HG02970 (cell line): ENCODE measurements around the gene OSBPL7.

Experiments used
- ATAC-seq: cut with Tn5 transposase; IDR thresholded peaks from one replicate; pipeline ENCODE4 v1.9.1; 2021; ENCODE audit warnings: mild to moderate bottlenecking, moderate library complexity, moderate number of reproducible peaks; ENCODE audit not compliant: unreplicated experiment, low FRiP score

Gene OSBPL7

GRCh38 chr17:47808036-47808829 is 13.4 kb downstream of the OSBPL7 start:
- ATAC-seq = no peak

GRCh38 chr17:47807421-47807820 is 14.2 kb downstream of the OSBPL7 start:
- ATAC-seq = no peak

DNA sequence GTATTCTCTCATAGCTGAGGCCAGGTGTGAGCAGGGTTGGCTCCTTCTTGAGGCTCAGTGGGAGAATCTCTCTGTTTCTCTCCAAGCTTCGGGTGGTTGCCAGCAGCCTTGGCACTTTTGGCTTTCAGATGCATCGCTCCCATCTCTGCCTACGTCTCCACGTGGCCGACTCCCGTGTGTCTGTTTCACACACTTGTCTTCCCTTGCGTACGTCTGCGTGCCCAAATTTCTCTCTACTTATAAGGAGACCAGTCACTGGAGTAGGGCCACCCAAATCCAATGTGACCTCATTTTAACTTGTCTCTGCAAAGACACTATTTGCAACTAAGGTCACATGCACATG is 14.7 kb downstream of the OSBPL7 start:
- no peak for ATAC-seq

DNA sequence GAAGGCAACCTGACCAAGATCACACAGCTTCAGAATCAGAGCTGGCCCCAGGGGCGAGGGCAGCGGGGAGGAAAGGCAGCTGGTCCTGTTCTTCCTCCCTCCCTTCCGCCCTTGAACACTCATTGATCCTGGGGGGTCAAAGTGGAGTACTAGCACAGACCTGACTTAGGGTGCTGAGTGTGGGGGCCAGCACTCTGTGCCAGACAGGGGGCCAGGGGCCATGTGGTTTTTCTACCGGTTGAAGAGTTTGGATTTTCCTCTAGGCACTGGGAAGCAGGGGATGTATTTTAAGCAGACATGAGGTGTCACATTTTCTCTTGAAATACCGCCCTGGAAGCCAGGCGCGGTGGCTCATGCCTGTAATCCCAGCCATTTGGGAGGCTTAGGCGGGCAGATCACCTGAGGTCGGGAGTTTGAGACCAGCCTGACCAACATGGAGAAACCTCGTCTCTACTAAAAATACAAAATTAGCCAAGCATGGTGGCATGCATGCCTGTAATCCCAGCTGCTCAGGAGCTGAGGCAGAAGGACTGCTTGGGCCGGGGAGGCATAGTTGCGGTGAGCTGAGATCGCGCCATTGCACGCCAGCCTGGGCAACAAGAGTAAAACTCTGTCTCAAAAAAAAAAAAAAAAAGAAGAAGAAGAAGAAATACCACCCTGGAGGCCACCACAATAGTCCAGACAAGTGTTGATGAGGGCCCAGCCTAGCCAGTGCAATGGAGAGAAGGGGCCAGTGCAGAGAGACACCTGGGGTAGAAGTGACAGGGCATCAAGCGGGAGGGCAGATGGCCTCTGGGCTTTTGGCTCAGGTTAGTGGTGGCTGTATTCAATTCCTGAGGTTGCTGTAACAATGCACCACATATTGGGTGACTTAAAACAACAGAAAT is 15.3 kb downstream of the OSBPL7 start:
- ATAC-seq = no peak

- no peak for ATAC-seq
These were observed 17.1 kb downstream of the OSBPL7 start for GRCh38 chr17:47804461-47804860.

- ATAC-seq = no peak
These were observed 17.8 kb downstream of the OSBPL7 start for GRCh38 chr17:47803751-47804150.

GRCh38 chr17:47803201-47803600 is 18.4 kb downstream of the OSBPL7 start:
- ATAC-seq = no peak

DNA sequence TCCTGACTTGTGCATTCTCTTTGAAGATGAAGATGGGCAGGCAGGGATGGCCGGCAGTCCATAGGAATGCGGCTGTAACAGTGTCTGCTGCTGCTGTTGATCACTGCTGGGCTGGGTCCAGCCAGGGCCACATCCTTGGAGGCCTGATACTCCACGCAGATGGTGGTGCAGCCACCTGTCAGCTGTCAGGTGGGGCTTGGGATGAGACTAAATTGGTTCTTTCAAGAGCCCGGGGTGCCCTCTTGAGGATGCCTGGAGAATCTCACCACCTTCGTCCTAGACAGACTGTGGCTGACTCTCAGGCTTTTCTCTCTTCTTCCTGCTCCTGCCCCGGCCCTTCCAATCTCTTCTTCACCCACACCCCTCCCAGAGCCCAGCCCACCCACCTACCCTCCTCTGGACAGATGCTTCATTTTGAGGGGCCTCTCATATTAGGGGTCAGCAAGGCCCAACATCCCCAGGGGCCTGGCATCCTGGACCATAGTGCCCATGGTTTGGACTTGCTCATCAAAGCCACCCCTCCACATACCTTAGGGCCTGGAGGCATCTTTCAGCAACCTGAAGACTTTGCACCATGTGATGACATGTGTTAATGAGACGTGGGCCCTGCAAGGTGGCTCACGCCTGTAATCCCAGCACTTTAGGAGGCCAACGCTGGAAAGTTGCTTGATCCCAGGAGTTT is 19.1 kb downstream of the OSBPL7 start:
- ATAC-seq = no peak

GRCh38 chr17:47801906-47802305 is 19.7 kb downstream of the OSBPL7 start:
- no peak for ATAC-seq

DNA sequence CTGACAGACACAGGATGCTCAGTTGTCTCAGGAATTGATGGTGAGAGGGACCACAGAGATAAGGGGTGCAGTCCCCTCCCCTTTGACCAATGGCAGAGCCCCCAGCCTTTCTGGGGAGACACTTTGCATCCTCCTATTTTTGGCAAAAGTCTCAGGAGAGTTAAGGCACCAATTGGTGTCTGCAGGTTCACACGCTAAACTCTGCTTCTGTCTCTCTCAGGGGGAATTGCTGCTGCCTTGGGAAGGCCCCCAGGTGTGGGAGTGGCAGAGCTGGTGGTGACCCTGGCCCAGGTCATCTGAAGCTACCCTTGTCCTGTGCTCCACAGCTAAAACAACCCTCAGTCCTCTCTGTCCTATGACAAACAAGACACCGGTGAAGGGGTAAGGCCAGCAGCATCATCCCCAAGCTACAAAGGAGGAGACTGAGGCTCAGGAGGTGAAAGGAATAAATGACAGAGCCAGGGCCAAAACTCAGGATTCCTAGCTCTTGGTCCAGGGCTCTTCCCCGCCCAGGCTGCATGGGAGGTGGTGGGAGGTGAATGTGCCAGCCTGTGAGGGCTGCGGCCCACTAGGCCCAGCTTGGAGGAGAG is 20.3 kb downstream of the OSBPL7 start:
- ATAC-seq = no peak

DNA sequence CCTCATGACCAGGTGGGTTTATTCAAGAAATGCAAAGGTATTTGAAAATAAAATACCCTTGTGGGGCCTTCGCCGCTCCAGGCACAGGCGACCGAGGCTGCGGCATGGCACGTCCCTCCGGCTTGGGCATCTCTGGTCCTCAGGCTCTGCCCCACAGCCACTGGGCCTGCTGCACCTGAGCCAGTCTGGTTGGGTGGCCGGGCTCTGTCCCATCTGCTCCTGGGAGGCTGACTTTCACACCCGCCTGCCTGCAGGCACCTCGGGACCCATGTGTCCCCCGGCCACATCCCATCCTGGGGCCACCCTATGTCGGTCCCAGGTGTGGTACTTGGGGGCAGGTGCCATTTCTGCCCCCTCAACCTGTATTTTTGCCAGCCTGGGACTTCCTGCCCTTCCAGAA is 20.9 kb downstream of the OSBPL7 start:
- no peak for ATAC-seq

DNA sequence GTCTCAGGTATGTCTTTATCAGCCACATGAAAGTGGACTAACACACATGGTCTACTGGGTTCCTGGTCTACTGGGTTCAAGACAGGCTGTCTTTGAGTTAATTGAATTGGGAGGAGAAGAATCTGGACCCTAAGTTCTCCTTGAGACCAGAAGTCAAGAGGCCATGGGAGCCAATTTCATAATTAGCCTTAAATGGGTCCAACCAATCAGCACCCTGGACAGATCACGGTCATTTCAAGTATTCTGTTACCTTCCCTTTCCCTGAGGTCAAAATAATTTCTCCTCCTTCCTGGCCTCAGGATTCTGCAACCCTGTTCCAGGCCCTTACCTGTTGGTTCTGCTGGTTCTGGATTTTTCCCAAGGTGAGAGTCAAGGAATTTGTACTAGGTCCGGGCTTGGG is 23.8 kb downstream of the OSBPL7 start:
- no peak for ATAC-seq

- ATAC-seq = no peak
These were observed 28.6 kb downstream of the OSBPL7 start for GRCh38 chr17:47792979-47793378.

DNA sequence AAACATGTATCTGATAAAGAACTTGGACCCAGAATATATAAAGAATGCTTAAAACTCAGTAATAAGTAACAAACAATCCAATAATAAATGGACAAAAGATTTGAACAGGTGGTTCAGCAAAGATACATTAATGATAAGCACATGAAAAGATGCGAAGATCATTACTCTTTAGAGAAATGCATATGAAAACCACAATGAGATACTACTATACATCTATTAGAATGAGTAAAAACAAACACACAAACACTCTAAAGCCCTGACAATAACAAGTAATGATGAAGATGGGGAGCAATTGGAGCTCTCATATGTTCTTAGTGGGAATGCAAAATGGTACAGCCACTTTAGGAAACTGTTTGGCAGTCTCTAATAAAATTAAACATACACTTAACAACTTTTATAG is 29.1 kb downstream of the OSBPL7 start:
- no peak for ATAC-seq

DNA sequence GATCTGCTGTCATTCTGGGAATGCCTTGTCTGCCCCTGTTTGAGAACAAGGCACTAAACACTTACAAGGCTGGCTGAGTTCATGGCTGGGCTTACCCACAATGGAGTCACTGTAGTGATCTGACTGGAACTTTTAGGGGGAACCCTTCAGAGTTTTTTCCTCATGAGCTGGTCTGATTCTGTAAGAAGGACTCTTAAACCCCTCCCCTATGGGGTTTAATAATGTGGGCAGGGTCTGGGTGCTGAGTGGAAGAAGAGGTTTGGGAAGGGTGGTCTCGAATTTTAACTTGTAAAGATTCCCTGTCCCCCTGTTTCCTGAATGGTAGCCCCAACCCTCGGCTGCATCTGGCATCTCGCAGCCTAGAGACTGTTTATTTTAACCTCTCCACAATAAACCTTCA is 30.6 kb downstream of the OSBPL7 start:
- no peak for ATAC-seq

- ATAC-seq = no peak
These were observed 31.7 kb downstream of the OSBPL7 start for GRCh38 chr17:47789611-47790561.

- ATAC-seq = no peak
These were observed 36.0 kb downstream of the OSBPL7 start for GRCh38 chr17:47785538-47786123.

GRCh38 chr17:47781397-47781796 is 40.2 kb downstream of the OSBPL7 start:
- ATAC-seq = no peak

DNA sequence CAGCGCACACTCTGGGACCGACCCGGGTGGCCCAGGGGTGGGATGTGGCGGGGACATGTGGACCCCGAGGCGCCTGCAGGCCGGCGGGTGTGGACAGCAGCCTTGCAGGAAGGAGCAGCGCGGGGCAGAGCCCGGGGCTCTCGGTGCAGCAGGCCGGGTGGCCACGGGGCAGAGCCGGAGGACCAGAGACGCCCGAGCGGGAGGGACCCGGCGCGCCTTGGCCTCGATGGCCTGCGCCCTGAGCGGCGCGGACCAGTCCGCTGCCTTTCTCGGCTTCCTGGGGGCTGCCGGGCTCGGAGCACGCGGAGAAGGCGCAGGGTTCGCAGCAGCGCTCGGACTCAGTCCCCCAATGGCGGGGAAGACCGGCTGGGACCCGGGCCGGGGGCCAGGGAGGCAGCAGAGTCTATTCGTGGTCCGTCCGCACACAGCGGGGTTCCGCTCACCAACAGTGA is 43.4 kb downstream of the OSBPL7 start:
- no peak for ATAC-seq
